Natural killer cell (primary cell): ENCODE results near the gene DNAJC13. TPM values are rescaled to one million over a fixed set of nuclear protein-coding genes. Genes with fewer than 3 reads are reported as not detected.
A peak's percentile ranks its signal among the peaks of the same experiment; 100 is the strongest.

ENCODE experiments used
- ATAC-seq, 3 donors: fragments of 150-1000 bp in 2 of 3; fragments of 200-7000 bp in 1 of 3; cut with Tn5 transposase; 1 replicate in 1 of 3; 2 replicates in 2 of 3; pipeline ENCODE4 v1.10.0; 2021; ENCODE audit warnings: mild to moderate bottlenecking in 2 of 3, moderate library complexity in 2 of 3
- DNase-seq, 2 donors: peaks; one replicate each; pipeline versions ENCODE4 v3.0.0 to v3.0.0-alpha.2; 2013 to 2021; ENCODE audit warnings: mixed read lengths in 1 of 2
- H3K27ac ChIP-seq: one replicate; pipeline ENCODE4 v1.5.1; 2013; ENCODE audit warnings: mild to moderate bottlenecking, low read length
- H3K27me3 ChIP-seq: one replicate; pipeline ENCODE4 v1.6.1; 2013; ENCODE audit warnings: low read length; ENCODE audit not compliant: control insufficient read depth, insufficient read depth
- H3K36me3 ChIP-seq: one replicate; pipeline ENCODE4 v1.6.1; 2013; ENCODE audit warnings: low read length; ENCODE audit not compliant: control insufficient read depth, insufficient read depth
- H3K4me1 ChIP-seq: one replicate; pipeline ENCODE4 v1.6.1; 2013; ENCODE audit warnings: low read length; ENCODE audit not compliant: control insufficient read depth, insufficient read depth
- H3K4me3 ChIP-seq: one replicate; pipeline ENCODE4 v1.5.1; 2013; ENCODE audit warnings: low read length
- H3K9me3 ChIP-seq: one replicate; pipeline ENCODE4 v1.6.1; 2013; ENCODE audit warnings: low read length; ENCODE audit not compliant: control insufficient read depth, insufficient read depth
- H3K27ac Mint-ChIP-seq, 2 donors: one replicate each; pipeline ENCODE4 v1.8.0; 2022; ENCODE audit warnings: mild to moderate bottlenecking in 2 of 2, mixed read lengths in 2 of 2, moderate library complexity in 1 of 2
- H3K27me3 Mint-ChIP-seq, 2 donors: one replicate each; pipeline ENCODE4 v1.8.0; 2022; ENCODE audit warnings: low read depth in 2 of 2, mixed read lengths in 2 of 2
- H3K36me3 Mint-ChIP-seq: one replicate; pipeline ENCODE4 v1.8.0; 2022; ENCODE audit warnings: mixed read lengths
- H3K4me1 Mint-ChIP-seq, 2 donors: one replicate each; pipeline ENCODE4 v1.8.0; 2022; ENCODE audit warnings: mixed read lengths in 2 of 2
- H3K4me3 Mint-ChIP-seq: one replicate; pipeline ENCODE4 v1.8.0; 2022; ENCODE audit warnings: mild to moderate bottlenecking, moderate library complexity, mixed read lengths
- H3K9me3 Mint-ChIP-seq, 2 donors: one replicate each; pipeline ENCODE4 v1.8.0; 2022; ENCODE audit warnings: mixed read lengths in 2 of 2
- WGBS: methylation state at CpG from one replicate; pipeline ENCODE4 v1.1.7; 2013; ENCODE audit warnings: missing lambda C conversion rate; ENCODE audit not compliant: insufficient coverage; 5-methylcytosine and 5-hydroxymethylcytosine counted together
- intact Hi-C: fragments of 100-400 bp; cut with micrococcal nuclease; formaldehyde crosslinking; loops from one replicate; pipeline ENCODE4 v1.14.2; 2022
- total RNA-seq, 4 donors: library from RNA; stranded (reverse); fragments of 120-200 nt in 1 of 4; gene quantifications; one replicate each; pipeline versions ENCODE4 v1.2.3 to v1.2.4, GENCODE V29; 2013 to 2022
- TF ChIP-seq, protein P1 (sequence below): fragments of 200-600 bp; IDR thresholded peaks from one replicate; pipeline ENCODE4 v1.8.0; 2022; ENCODE audit warnings: antibody characterized with exemption

The DNAJC13 gene
- total RNA-seq, 3 donors from 2014 or later (not counting 1 experiment from before 2014, with no cell fraction given), result 30.5 to 44.0 (median 42.9) TPM

DNA sequence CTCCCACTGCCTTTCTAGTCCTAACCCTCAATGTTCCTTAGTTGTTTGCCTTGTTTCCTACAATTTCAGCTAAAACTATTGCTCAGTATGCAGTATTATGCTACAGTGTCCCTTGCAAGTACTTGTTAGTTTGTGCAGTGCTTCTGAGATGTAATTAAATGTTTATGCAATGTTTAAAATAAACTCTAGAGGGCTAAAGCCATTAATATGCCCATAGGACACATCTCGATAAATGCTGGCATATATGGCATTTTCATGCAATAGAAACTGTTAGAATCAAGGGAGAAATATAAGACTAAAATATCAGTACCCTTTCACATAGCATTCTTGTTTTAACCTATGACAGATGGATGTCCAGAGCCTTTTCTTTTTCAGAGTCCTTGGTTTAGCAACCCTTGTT lies 120.0 kb downstream of the DNAJC13 start:
- Mint-ChIP-seq H3K4me3 (no peak overlapping the region), H3K36me3 (peaks cover 14% of the 10 kb centered on the region), H3K9me3 (no peaks in the 10 kb centered on the region), H3K4me1 (peaks cover 4 to 5% of the 10 kb centered on the region in 2 donors), H3K27me3 (no peaks in the 10 kb centered on the region), H3K27ac (peak overlapping the region in 1 of 2 donors; percentile 25)
- Histone ChIP-seq H3K4me3 (no peak overlapping the region), H3K36me3 (peaks cover 49% of the 10 kb centered on the region), H3K27ac (no peak overlapping the region), H3K9me3 (no peaks in the 10 kb centered on the region), H3K27me3 (no peaks in the 10 kb centered on the region), H3K4me1 (no peaks in the 10 kb centered on the region)
- intact Hi-C loops, result no loop called here
- WGBS, result 100% methylated on average over 1 of the region's 1 CpG
- TF ChIP-seq, protein P1, sequence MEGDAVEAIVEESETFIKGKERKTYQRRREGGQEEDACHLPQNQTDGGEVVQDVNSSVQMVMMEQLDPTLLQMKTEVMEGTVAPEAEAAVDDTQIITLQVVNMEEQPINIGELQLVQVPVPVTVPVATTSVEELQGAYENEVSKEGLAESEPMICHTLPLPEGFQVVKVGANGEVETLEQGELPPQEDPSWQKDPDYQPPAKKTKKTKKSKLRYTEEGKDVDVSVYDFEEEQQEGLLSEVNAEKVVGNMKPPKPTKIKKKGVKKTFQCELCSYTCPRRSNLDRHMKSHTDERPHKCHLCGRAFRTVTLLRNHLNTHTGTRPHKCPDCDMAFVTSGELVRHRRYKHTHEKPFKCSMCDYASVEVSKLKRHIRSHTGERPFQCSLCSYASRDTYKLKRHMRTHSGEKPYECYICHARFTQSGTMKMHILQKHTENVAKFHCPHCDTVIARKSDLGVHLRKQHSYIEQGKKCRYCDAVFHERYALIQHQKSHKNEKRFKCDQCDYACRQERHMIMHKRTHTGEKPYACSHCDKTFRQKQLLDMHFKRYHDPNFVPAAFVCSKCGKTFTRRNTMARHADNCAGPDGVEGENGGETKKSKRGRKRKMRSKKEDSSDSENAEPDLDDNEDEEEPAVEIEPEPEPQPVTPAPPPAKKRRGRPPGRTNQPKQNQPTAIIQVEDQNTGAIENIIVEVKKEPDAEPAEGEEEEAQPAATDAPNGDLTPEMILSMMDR, result no peak
- DNase-seq (no peak), ATAC-seq (no peak)

DNA sequence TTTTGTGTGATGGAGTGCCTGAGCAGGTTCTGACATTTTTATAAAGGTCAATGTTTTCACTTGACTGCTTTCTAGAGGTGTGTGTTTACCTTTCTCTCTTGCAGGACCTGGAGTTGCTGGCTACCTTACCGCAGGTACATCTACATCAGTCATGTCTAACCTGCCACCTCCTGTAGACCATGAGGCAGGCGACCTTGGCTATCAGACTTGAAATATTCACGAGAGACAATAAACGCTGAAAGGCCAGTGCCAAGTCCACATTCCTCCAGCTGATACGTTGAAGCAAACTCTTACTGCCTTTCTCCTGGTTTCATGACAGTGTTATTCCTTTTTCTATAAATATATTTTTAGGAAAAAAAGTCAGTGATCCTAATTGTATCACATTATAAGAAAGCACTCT lies 120.8 kb downstream of the DNAJC13 start:
- no peak overlapping the region for H3K27ac ChIP-seq
- WGBS, result 98% methylated on average over 4 of the region's 5 CpGs
- Mint-ChIP-seq H3K4me1 (peaks cover 4 to 5% of the 10 kb centered on the region in 2 donors), H3K27me3 (no peaks in the 10 kb centered on the region), H3K36me3 (peaks cover 14% of the 10 kb centered on the region), H3K27ac (no peak overlapping the region), H3K4me3 (no peak overlapping the region), H3K9me3 (no peaks in the 10 kb centered on the region)
- peaks cover 48% of the 10 kb centered on the region for H3K36me3 ChIP-seq
- ATAC-seq (no peak), DNase-seq (no peak)
- TF ChIP-seq, protein P1, result no peak
- H3K4me1 ChIP-seq, result no peaks in the 10 kb centered on the region
- no peaks in the 10 kb centered on the region for H3K27me3 ChIP-seq
- intact Hi-C loops, result no loop called here
- H3K4me3 ChIP-seq, result no peak overlapping the region
- H3K9me3 ChIP-seq, result no peaks in the 10 kb centered on the region

DNA sequence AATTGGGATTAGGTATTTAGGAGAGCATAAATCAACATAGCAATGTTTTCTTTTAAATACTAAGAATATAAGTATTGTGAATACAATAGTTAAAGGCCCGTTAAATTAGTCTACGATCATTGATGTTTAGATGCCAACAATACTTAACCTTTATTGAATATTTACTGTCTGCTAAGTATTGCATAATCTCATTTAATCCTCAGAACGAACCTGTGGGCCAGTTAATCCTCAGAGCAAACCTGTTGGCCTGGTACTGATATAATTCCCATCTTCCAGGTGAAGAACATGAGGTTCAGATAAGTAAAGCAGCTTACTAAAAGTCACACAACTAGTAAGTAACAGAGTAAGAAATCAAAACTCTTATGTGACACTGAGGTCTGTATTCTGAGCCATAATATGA lies 122.4 kb downstream of the DNAJC13 start:
- no peaks in the 10 kb centered on the region for H3K9me3 ChIP-seq
- TF ChIP-seq, protein P1, result no peak
- 89% methylated on average over 3 of the region's 3 CpGs for WGBS
- no peak overlapping the region for H3K27ac ChIP-seq
- intact Hi-C loops, result no loop called here
- no peaks in the 10 kb centered on the region for H3K4me1 ChIP-seq
- Mint-ChIP-seq H3K27ac (no peak overlapping the region), H3K27me3 (no peaks in the 10 kb centered on the region), H3K36me3 (peaks cover 14% of the 10 kb centered on the region), H3K4me1 (peaks cover 4 to 5% of the 10 kb centered on the region in 2 donors), H3K9me3 (no peaks in the 10 kb centered on the region), H3K4me3 (no peak overlapping the region)
- ATAC-seq (no peak), DNase-seq (no peak)
- peaks cover 46% of the 10 kb centered on the region for H3K36me3 ChIP-seq
- H3K27me3 ChIP-seq, result no peaks in the 10 kb centered on the region
- H3K4me3 ChIP-seq, result no peak overlapping the region

DNA sequence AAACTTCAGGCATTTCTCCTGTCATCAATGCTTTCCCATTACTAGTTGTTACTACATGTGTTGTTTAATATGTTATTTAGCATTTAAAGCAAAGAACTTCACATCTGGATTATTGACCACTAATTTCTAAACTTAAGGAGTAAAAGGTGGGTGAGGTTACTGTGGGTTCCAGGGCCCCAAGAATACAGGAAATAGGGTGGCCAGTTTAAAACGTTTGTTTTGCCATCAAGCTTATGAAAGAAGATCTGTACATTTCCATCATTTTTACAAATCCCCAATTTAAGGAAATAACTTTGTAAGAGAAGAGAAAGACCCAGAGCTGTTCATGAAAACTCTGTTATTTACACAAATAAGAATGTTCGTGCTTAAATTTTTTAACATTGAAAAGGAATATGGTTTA lies 125.3 kb downstream of the DNAJC13 start:
- ATAC-seq, result no peak
- WGBS, result no CpG with 5 or more reads among the region's 2 CpGs
- intact Hi-C loops, result no loop called here

More for the DNA sequence above, 125.3 kb downstream of the DNAJC13 start:
- Histone ChIP-seq H3K27me3 (no peaks in the 10 kb centered on the region), H3K36me3 (peaks cover 36% of the 10 kb centered on the region), H3K27ac (no peak overlapping the region), H3K4me1 (no peaks in the 10 kb centered on the region), H3K9me3 (no peaks in the 10 kb centered on the region), H3K4me3 (no peak overlapping the region)
- no peaks in the 10 kb centered on the region for H3K4me1 Mint-ChIP-seq
- peaks cover 14% of the 10 kb centered on the region for H3K36me3 Mint-ChIP-seq
- DNase-seq, result no peak
- H3K9me3 Mint-ChIP-seq, result no peaks in the 10 kb centered on the region
- no peaks in the 10 kb centered on the region for H3K27me3 Mint-ChIP-seq
- H3K27ac Mint-ChIP-seq, result peak overlapping the region in 1 of 2 donors; percentile 18
- H3K4me3 Mint-ChIP-seq, result no peak overlapping the region
- TF ChIP-seq, protein P1, result no peak
